NK-92 (cell line): ENCODE measurements around the gene FPR2.
"Not testable (repeated sequence)": the region's sequence is repeated elsewhere in the genome, so short reads cannot be mapped to it uniquely, and the experiment has no call there.

Experiments used
- DNase-seq: peaks from one replicate; lab custom pipeline; 2025; ENCODE audit not compliant: unreplicated experiment; lab: John Stamatoyannopoulos, UW

FPR2 gene

GRCh38 chr19:51760697-51761356 lies at the start of gene FPR2:
Gene FPR2 (plus strand): TSS chr19:51761180. CDS start chr19:51768659, 7,479 bp downstream.
- DNase-seq = no peak

- DNase-seq = no peak
Observed at GRCh38 chr19:51711702-51712101, 49.3 kb upstream of the FPR2 start.

GRCh38 chr19:51712461-51713081 lies 48.4 kb upstream of the FPR2 start:
- DNase-seq = no peak

- DNase-seq = no peak
Observed at GRCh38 chr19:51713319-51714285, 47.4 kb upstream of the FPR2 start.

- DNase-seq = no peak
Observed at GRCh38 chr19:51714848-51715247, 46.1 kb upstream of the FPR2 start.

GRCh38 chr19:51715850-51716249 lies 45.1 kb upstream of the FPR2 start:
- no peak for DNase-seq

GRCh38 chr19:51716925-51717324 lies 44.1 kb upstream of the FPR2 start:
- no peak for DNase-seq

- DNase-seq = no peak
Observed at GRCh38 chr19:51719251-51719988, 41.6 kb upstream of the FPR2 start.

GRCh38 chr19:51721905-51722304 lies 39.1 kb upstream of the FPR2 start:
- DNase-seq = no peak

- no peak for DNase-seq
Observed at GRCh38 chr19:51722492-51722891, 38.5 kb upstream of the FPR2 start.

GRCh38 chr19:51724543-51724942 lies 36.4 kb upstream of the FPR2 start:
- DNase-seq = no peak

GRCh38 chr19:51726049-51726448 lies 34.9 kb upstream of the FPR2 start:
- DNase-seq = no peak

- no peak for DNase-seq
Observed at GRCh38 chr19:51727349-51727880, 33.6 kb upstream of the FPR2 start.

- DNase-seq = no peak
Observed at GRCh38 chr19:51729781-51730180, 31.2 kb upstream of the FPR2 start.

- DNase-seq = no peak
Observed at GRCh38 chr19:51733742-51734522, 27.0 kb upstream of the FPR2 start.

- no peak for DNase-seq
Observed at GRCh38 chr19:51735759-51736449, 25.1 kb upstream of the FPR2 start.

- DNase-seq = no peak
Observed at GRCh38 chr19:51737389-51737788, 23.6 kb upstream of the FPR2 start.

- DNase-seq = no peak
Observed at GRCh38 chr19:51737924-51738323, 23.1 kb upstream of the FPR2 start.

GRCh38 chr19:51738523-51738922 lies 22.5 kb upstream of the FPR2 start:
- DNase-seq = not testable (repeated sequence)
